ENCODE data around the gene OASL.

- TF ChIP-seq POLR2AphosphoS5 (IDR thresholded peaks at IDR 0.05) (no peak), CTCF (IDR thresholded peaks at IDR 0.05) (no peak)
Observed at GRCh38 chr12:121025442-121026226, 13.4 kb downstream of the OASL start.

All from upper lobe of left lung (tissue), 4 donors.